Measurements from ENCODE around the gene JAK2.
"Not testable (repeated sequence)": the region's sequence is repeated elsewhere in the genome, so short reads cannot be mapped to it uniquely, and the experiment has no call there.

The JAK2 gene

GRCh38 chr9:4984621-4985385 is at the start of gene JAK2:
TSS of gene JAK2 (plus strand) at chr9:4985272. CDS start at chr9:5021988, 36,716 bp downstream.
- DNase-seq = peak; percentile 69 to 97 (median 90)

- peak in 2 of 58 donors; percentile 5 to 35 for DNase-seq
These were observed 48.8 kb upstream of the JAK2 start for GRCh38 chr9:4936277-4936676.

GRCh38 chr9:4936823-4937222 is 48.2 kb upstream of the JAK2 start:
- no peak for DNase-seq

DNA sequence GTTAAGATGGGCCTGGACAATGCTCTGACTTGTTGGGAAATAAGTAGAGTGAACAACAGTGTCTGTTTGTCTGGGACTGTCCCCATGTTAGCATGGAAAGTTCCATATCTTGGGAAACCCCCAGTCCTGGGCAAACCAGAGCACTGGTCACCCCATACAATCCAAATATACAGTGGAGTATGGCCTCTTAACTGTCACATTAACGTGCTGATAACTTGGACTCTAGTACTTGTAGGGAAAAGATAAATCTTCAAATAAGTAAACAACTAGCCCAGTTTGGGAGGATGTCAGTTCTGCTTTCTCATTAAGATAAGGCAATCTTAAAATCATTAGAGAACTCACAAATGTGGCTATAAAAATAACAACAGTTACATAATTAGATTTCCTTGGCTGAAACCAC is 47.6 kb upstream of the JAK2 start:
- DNase-seq = no peak

DNA sequence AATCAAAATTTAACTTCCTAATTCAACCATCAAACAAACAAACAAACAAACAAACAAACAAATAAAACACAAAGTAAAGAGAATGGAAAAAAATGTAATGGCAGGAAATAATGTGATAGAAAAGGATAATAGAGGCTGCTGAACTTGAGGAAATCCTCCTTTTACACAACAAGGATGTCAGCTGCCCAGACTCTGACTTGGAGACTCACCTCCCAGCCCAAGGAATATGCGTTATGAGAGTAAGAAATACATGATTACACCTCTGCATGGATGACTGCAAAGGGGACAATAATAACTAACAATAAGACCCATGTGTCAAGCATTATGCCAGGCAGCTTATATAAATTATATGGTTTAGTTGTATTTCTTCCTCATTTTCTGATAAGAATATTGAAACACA is 46.6 kb upstream of the JAK2 start:
- no peak for DNase-seq

- DNase-seq = no peak
These were observed 45.9 kb upstream of the JAK2 start for GRCh38 chr9:4939118-4939561.

- not testable (repeated sequence) for DNase-seq
These were observed 42.9 kb upstream of the JAK2 start for GRCh38 chr9:4942042-4942691.

DNA sequence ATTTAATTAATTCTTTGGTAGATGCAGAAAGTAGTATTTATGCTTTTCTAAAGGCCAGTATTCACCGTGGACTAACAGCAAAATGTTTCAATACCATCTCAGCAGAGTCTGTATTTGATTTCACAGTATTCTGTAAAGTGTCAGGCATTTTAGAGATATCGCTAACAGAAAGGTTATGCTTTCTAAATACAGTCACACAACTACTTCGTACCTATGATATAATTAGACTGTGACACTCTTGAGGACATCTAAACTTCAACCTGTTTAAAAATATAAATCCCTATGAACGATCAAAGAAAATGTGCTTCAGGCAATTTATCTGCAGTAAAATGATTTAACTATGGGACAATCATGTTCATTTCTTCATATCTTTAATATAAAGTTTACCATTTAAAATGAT is 41.7 kb upstream of the JAK2 start:
- no peak for DNase-seq

DNA sequence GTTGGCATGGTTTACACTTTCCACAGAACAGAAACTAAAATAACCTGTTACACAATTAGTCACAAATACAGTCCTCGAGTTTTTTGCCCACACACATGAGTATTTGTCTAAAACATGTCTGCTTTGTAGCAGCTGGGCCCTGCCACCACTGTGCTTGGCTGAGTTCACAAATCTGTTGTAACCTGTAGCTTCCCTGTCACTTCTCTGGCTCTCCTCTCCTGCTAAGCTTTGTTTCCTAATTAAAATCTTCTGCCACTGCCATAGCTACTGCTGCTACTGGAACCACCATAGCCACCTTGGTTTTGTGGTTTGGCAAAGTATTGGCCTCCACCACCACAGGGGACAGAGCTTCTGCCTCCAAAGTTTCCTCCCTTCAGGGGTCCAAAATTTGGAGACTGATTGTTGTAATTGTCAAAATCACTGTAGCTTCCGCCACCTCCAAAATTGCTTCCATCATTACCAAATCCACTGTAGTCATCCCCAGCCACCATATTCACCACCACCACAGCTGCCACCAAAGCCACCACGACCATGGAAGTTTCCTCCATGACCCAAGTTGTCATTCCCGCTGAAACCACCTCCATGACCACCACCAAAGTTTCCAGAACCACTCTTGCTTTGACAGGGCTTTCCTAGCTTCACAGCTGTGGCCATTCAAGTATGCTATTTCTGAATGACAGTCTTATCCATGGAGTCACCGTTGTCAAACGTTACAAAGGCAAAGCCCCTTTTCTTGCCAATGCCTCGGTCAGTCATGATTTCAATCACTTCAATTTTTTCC is 40.5 kb upstream of the JAK2 start:
- DNase-seq = peak in 2 of 58 donors; percentile 2 to 18

- DNase-seq = no peak
These were observed 38.1 kb upstream of the JAK2 start for GRCh38 chr9:4946937-4947336.

- DNase-seq = no peak
These were observed 29.2 kb upstream of the JAK2 start for GRCh38 chr9:4955836-4956235.

GRCh38 chr9:4959031-4959430 is 26.0 kb upstream of the JAK2 start:
- DNase-seq = no peak

GRCh38 chr9:4962085-4962484 is 23.0 kb upstream of the JAK2 start:
- no peak for DNase-seq

- DNase-seq = peak in 1 of 58 donors; percentile 1
These were observed 20.5 kb upstream of the JAK2 start for GRCh38 chr9:4964540-4964939.

DNA sequence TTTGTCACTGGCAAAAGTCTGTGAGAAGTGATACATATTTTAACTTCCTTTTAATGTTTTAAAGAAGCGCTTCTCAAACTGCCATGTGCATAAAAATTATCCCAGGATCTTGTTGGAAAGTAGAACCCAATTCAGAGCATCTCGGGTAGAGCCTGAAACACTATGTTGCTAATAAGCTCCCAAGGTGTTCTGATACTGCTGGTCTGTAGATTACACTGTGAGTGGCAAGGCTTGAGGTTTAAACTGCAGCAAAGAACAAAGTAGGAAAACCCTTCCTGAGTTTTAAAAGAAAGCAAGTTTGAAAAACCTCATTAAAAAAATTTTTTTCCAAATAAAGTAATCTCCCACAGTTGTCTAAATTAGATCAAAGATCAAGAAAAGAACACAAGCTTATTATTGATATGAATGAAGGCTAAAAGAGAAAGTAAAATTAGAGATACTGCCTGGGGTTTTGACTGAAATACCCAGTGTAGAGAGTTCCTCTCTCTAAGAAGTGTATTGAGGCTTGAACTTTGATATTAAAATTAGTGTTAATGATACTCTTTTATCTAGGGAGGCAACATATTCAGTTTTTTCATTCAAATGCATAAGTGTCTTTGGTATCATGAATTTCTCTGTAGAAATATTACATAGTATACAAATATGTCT is 19.8 kb upstream of the JAK2 start:
- no peak for DNase-seq

GRCh38 chr9:4967523-4967922 is 17.5 kb upstream of the JAK2 start:
- DNase-seq = no peak

DNA sequence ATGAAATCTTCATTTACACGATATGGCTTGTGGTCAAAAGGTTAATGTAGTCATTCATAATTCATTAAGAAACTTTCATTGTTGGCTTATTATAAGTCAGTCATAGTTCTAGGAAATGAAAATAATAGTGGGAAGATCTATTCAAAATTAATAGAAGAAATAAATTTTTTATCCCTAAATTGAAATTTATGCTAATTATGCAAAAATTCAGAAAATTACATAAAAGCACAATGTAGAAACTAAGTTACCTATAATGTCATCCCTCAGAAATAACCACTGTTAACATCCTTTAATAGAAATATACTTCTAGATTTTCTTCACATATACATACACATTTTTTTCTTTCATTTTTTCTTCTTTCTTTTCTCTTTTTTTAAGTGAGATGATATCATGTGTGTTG is 15.9 kb upstream of the JAK2 start:
- no peak for DNase-seq

- DNase-seq = no peak
These were observed 14.0 kb upstream of the JAK2 start for GRCh38 chr9:4970970-4971641.

DNA sequence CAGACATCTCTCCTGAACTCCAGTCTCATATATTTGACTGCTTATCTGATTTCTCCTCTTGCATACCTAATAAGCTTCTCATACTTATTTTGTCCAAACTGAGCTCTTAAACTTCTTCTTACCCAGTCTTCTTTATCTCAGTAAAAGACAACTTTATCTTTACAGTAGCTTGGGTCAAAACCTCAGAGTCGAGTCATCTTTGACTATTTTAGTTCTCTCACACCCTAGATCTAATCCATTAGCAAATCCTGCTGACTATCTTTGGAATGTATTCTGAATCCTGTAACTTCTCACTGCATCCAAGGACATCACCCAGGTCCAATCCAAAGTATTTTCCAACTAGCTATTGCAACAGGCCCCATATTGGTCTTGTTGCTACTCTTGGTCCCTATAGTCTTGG is 11.8 kb upstream of the JAK2 start:
- DNase-seq = no peak

DNA sequence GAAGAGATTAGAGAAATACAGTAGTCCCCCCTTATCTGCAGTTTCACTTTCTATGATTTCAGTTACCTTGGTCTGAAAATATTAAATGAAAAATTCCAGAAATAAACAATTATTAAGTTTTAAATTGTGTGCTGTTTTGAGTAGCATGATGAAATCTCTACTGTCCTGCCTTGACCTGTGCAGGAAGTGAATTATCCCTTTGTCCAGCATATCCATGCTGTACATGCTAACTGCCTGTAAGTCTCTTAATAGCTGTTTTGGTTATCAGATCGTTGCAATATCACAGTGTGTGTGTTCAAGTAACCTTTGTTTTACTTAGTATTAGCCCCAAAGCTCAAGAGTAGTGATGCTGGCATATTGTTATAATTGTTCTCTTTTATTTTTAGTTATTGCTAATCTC is 11.2 kb upstream of the JAK2 start:
- DNase-seq = no peak

GRCh38 chr9:4979239-4979638 is 5.8 kb upstream of the JAK2 start:
- DNase-seq = no peak

All from anterior cingulate cortex (tissue), 58 donors.